ENCODE measurements around the gene MILR1. TPM values are rescaled to one million over a fixed set of nuclear protein-coding genes. Genes with fewer than 3 reads are reported as not detected.

MILR1 gene
- total and polyA plus RNA-seq, 12 donors, result 1.0 to 13.3 (median 1.3) TPM

DNA sequence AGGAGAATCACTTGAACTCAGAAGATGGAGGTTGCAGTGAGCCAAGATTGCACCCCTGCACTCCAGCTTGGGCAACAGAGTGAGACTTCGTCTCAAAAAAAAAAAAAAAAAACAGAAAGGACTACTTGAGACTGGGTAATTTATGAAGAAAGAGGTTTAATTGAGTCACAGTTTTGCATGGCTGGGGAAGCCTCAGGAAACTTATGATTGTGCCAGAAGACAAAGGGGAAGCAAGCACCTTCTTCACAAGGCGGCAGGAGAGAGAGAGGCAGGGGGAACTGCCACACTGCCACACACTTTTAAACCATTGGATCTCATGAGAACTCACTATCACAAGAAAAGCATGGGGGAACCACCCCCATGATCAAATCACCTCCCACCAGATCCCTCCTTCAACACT lies 9.0 kb upstream of the MILR1 start:
- 93 to 97% methylated on average over 2 of the region's 2 CpGs for WGBS, 2 donors
- TF ChIP-seq CTCF (IDR thresholded peaks at IDR 0.05), result no peak
- no peak for DNase-seq
- ATAC-seq, result no peak
- no peaks in the 10 kb centered on the region for H3K27me3 ChIP-seq
- peaks cover 0 to 36% (median 7%) of the 10 kb centered on the region in 9 donors for H3K4me1 ChIP-seq
- H3K4me3 ChIP-seq, result no peak overlapping the region
- intact Hi-C loops (cut with DNase I), result no loop called here
- no peak overlapping the region for H3K27ac ChIP-seq
- H3K9me3 ChIP-seq, result peaks cover 0 to 45% (median 10%) of the 10 kb centered on the region in 11 donors
- no peaks in the 10 kb centered on the region for H3K36me3 ChIP-seq

- intact Hi-C loops (cut with DNase I), result no loop called here
These were observed 7.0 kb upstream of the MILR1 start for GRCh38 chr17:64441772-64442540.

GRCh38 chr17:64442541-64442971 lies 6.4 kb upstream of the MILR1 start:
- Histone ChIP-seq H3K27ac (peak overlapping the region in 8 of 10 donors; percentile 25 to 91 (median 54)), H3K36me3 (no peaks in the 10 kb centered on the region), H3K27me3 (no peaks in the 10 kb centered on the region), H3K9me3 (peaks cover 0 to 26% (median 8%) of the 10 kb centered on the region in 11 donors), H3K4me1 (peaks cover 0 to 36% (median 7%) of the 10 kb centered on the region in 9 donors), H3K4me3 (no peak overlapping the region)
- 67 to 82% methylated on average over 3 of the region's 3 CpGs for WGBS, 2 donors
- intact Hi-C loops (cut with DNase I), result no loop called here
- DNase-seq (no peak), ATAC-seq (peak in 7 of 8 donors; percentile 49 to 62 (median 55))
- no peak for TF ChIP-seq CTCF (IDR thresholded peaks at IDR 0.05)

More at GRCh38 chr17:64441772-64442540, 7.0 kb upstream of the MILR1 start:
- Histone ChIP-seq H3K27ac (peak overlapping the region in 9 of 10 donors; percentile 25 to 91 (median 49)), H3K4me1 (peaks cover 0 to 36% (median 7%) of the 10 kb centered on the region in 9 donors), H3K27me3 (no peaks in the 10 kb centered on the region), H3K4me3 (peak overlapping the region in 1 of 10 donors; percentile 5), H3K9me3 (peaks cover 0 to 32% (median 10%) of the 10 kb centered on the region in 11 donors), H3K36me3 (no peaks in the 10 kb centered on the region)
- WGBS, 2 donors, result 37 to 44% methylated on average over 10 of the region's 10 CpGs
- TF ChIP-seq CTCF (IDR thresholded peaks at IDR 0.05), result no peak
- ATAC-seq (peak in 7 of 8 donors; percentile 75 to 93 (median 85)), DNase-seq (peak in 1 of 2 donors; percentile 44)

- ATAC-seq (no peak), DNase-seq (no peak)
- TF ChIP-seq CTCF (IDR thresholded peaks at IDR 0.05), result no peak
- peaks cover 0 to 39% (median 7%) of the 10 kb centered on the region in 9 donors for H3K4me1 ChIP-seq
- H3K27ac ChIP-seq, result peak overlapping the region in 6 of 10 donors; percentile 39 to 91 (median 61)
- intact Hi-C loops (cut with DNase I), result no loop called here
- H3K36me3 ChIP-seq, result no peaks in the 10 kb centered on the region
- 92 to 96% methylated on average over 6 of the region's 6 CpGs for WGBS, 2 donors
- no peaks in the 10 kb centered on the region for H3K27me3 ChIP-seq
- H3K4me3 ChIP-seq, result no peak overlapping the region
- H3K9me3 ChIP-seq, result peaks cover 0 to 19% (median under 1%) of the 10 kb centered on the region in 11 donors
These were observed 5.7 kb upstream of the MILR1 start for GRCh38 chr17:64443086-64443760.

Measured in heart right ventricle (tissue), 16 donors.